Gastrocnemius medialis (tissue), 4 donors: ENCODE results near the gene IL36B. TPM values are rescaled to one million over a fixed set of nuclear protein-coding genes. Genes with fewer than 3 reads are reported as not detected.

Experiments used
- ATAC-seq, 2 donors: fragments of 150-250 bp; one replicate each; pipeline ENCODE4 v1.9.1; 2016
- DNase-seq, 2 donors: peaks; one replicate each; pipeline ENCODE4 v3.0.0-alpha.2; 2019
- H3K27ac ChIP-seq, 4 donors: fragments of 200-600 bp; sonication (generic); 1 replicate in 1 of 4; 2 replicates in 3 of 4; pipeline ENCODE4 v1.5.1; 2016 to 2018; ENCODE audit warnings: mild to moderate bottlenecking in 2 of 4, moderate library complexity in 1 of 4
- H3K27me3 ChIP-seq, 3 donors: fragments of 200-600 bp; sonication (generic) in 2 of 3; 1 replicate in 1 of 3; 2 replicates in 2 of 3; pipeline versions ENCODE4 v1.5.1 to v1.6.0; 2016 to 2019; ENCODE audit warnings: mild to moderate bottlenecking in 1 of 3, moderate library complexity in 1 of 3
- H3K36me3 ChIP-seq, 2 donors: fragments of 200-600 bp; sonication (generic) in 1 of 2; one replicate each; pipeline ENCODE4 v1.5.1; 2017 to 2018
- H3K4me1 ChIP-seq, 2 donors: fragments of 200-600 bp; sonication (generic) in 1 of 2; one replicate each; pipeline ENCODE4 v1.5.1; 2016 to 2017; ENCODE audit warnings: mild to moderate bottlenecking in 2 of 2
- H3K4me3 ChIP-seq, 4 donors: fragments of 200-600 bp; sonication (generic) in 3 of 4; 1 replicate in 1 of 4; 2 replicates in 3 of 4; pipeline ENCODE4 v1.5.1; 2016 to 2019; ENCODE audit warnings: mild to moderate bottlenecking in 2 of 4
- H3K9me3 ChIP-seq, 3 donors: fragments of 200-600 bp; sonication (generic) in 2 of 3; 1 replicate in 1 of 3; 2 replicates in 2 of 3; pipeline ENCODE4 v1.5.1; 2016 to 2019
- POLR2A ChIP-seq, 2 donors: fragments of 450-650 bp; IDR thresholded peaks; one replicate each; pipeline ENCODE4 v1.6.1; 2017; ENCODE audit warnings: antibody characterized with exemption in 2 of 2, mild to moderate bottlenecking in 2 of 2, moderate library complexity in 2 of 2
- in situ Hi-C, 4 donors: fragments of 200-750 bp; cut with MboI; loops; one replicate each; pipeline versions ENCODE4 v1.15.0 to v1.8.0; 2017; ENCODE audit warnings: low sequenced_read_pairs in 4 of 4
- intact Hi-C: fragments of 100-400 bp; cut with DNase I; formaldehyde crosslinking; loops from one replicate; pipeline ENCODE4 v1.15.1; 2023; ENCODE audit warnings: low total_unique reads
- total RNA-seq, 4 donors: library from RNA; depleted of rRNA; stranded (reverse); fragments of >200 nt; gene quantifications; one replicate each; pipeline versions ENCODE4 v1.1.0 to v1.2.3, GENCODE V29; 2016
- TF ChIP-seq, protein P1 (sequence below), 5 experiments: fragments of 450-650 bp in 3 of 5; fragments of 200-600 bp in 2 of 5; sonication (generic) in 2 of 5; IDR thresholded peaks in 4 of 5; conservative IDR thresholded peaks in 1 of 5; 1 replicate in 4 of 5; 2 replicates in 1 of 5; pipeline ENCODE4 v1.5.1; 2016 to 2019; ENCODE audit warnings: antibody characterized with exemption in 5 of 5, mild to moderate bottlenecking in 3 of 5, moderate library complexity in 3 of 5

The IL36B gene
- total RNA-seq, 4 donors from 2014 or later: not detected

DNA sequence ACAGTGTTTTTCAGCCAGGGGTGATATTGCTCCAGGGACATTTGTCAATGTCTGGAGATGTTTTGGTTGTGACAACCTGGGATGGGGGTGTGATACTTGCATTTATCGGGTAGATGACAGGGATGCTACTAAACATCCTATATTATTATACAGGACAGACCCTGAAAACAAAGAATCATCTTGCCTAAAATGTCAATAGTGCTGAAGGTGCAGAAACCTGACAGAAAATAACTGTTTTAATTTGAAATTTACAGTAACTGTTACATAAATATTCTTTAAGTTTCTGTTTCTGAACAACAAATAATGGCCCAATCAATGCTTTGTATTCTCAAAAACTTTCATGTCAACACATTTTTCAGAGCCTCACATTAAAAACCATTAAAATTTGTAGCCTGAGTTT, 45.4 kb downstream of the IL36B start:
- intact Hi-C loops: no loop called here
- Histone ChIP-seq H3K27me3 (no peaks in the 10 kb centered on the region), H3K4me3 (no peak overlapping the region), H3K9me3 (no peaks in the 10 kb centered on the region), H3K4me1 (no peaks in the 10 kb centered on the region), H3K27ac (no peak overlapping the region), H3K36me3 (no peaks in the 10 kb centered on the region)
- ATAC-seq: no peak
- TF ChIP-seq POLR2A (IDR thresholded peaks at IDR 0.05): no peak
- TF ChIP-seq, protein P1, sequence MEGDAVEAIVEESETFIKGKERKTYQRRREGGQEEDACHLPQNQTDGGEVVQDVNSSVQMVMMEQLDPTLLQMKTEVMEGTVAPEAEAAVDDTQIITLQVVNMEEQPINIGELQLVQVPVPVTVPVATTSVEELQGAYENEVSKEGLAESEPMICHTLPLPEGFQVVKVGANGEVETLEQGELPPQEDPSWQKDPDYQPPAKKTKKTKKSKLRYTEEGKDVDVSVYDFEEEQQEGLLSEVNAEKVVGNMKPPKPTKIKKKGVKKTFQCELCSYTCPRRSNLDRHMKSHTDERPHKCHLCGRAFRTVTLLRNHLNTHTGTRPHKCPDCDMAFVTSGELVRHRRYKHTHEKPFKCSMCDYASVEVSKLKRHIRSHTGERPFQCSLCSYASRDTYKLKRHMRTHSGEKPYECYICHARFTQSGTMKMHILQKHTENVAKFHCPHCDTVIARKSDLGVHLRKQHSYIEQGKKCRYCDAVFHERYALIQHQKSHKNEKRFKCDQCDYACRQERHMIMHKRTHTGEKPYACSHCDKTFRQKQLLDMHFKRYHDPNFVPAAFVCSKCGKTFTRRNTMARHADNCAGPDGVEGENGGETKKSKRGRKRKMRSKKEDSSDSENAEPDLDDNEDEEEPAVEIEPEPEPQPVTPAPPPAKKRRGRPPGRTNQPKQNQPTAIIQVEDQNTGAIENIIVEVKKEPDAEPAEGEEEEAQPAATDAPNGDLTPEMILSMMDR (IDR thresholded peaks at IDR 0.05 in 4 of 5, conservative IDR thresholded peaks at IDR 0.05 in 1 of 5): no peak
- in situ Hi-C loops: no loop called here
- no peak for DNase-seq

DNA sequence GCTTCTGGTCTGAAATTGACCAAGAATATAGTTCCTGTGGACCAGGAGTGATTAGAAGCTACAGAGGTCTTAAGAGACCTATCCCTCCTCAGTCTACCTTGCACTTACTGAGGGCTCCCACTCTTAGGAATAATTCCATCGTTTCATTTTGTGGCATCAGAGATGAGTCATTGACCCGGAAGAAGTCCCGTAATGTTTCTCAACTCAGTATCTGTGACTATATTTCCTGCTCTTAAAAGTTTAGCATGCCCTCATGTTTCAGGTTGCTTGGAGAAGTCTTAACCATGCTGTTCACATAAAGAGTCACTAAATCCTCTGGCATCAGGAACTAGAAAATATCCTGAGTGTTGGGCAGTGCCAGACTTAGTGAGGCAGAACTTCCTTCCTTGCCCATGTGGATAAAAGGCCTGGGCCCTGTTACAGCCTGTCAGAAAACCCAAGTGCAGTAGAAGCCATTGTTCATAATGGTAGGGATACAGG, 47.6 kb downstream of the IL36B start, which contains the start of gene IL36A:
Gene IL36A (plus strand): TSS at position 430 of the 480 bp plus-strand sequence. CDS start 413 bp downstream, outside the sequence.
- no peak within 1 kb of the TSS for H3K4me3 ChIP-seq
- H3K27me3 ChIP-seq: no peaks in the 10 kb centered on the region
- H3K36me3 ChIP-seq: no peaks in the 10 kb centered on the region
- no peak for ATAC-seq
- TF ChIP-seq, protein P1 (IDR thresholded peaks at IDR 0.05 in 4 of 5, conservative IDR thresholded peaks at IDR 0.05 in 1 of 5): no peak
- TF ChIP-seq POLR2A (IDR thresholded peaks at IDR 0.05): no peak
- in situ Hi-C loops: no loop called here
- H3K9me3 ChIP-seq: no peaks in the 10 kb centered on the region
- H3K4me1 ChIP-seq: no peaks in the 10 kb centered on the region
- intact Hi-C loops: no loop called here
- no peak for DNase-seq
- no peak within 1 kb of the TSS for H3K27ac ChIP-seq

DNA sequence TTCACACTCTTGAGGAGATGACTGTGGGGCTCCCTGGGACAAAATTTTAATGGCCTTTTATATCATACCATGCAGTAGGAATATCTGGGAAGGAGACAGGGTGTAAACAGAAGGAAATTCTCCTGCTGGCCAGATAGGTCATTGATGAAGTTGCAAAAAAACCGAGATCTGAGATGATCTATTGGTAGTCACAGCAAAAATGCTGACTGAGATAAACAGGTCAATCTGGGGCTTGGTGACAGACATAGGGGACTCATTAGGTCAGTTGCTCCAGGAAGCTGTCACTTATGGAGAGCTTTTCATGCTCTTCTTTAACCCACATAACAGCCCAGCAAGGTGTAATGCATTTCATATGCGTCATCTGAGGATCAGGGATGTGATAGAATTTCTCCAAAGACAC, 50.0 kb downstream of the IL36B start:
- in situ Hi-C loops: no loop called here
- H3K4me1 ChIP-seq: no peaks in the 10 kb centered on the region
- no peak overlapping the region for H3K4me3 ChIP-seq
- DNase-seq (no peak), ATAC-seq (no peak)
- intact Hi-C loops: no loop called here
- H3K36me3 ChIP-seq: no peaks in the 10 kb centered on the region
- no peaks in the 10 kb centered on the region for H3K27me3 ChIP-seq
- no peak overlapping the region for H3K27ac ChIP-seq
- no peaks in the 10 kb centered on the region for H3K9me3 ChIP-seq
- TF ChIP-seq, protein P1 (IDR thresholded peaks at IDR 0.05 in 4 of 5, conservative IDR thresholded peaks at IDR 0.05 in 1 of 5): no peak
- no peak for TF ChIP-seq POLR2A (IDR thresholded peaks at IDR 0.05)

DNA sequence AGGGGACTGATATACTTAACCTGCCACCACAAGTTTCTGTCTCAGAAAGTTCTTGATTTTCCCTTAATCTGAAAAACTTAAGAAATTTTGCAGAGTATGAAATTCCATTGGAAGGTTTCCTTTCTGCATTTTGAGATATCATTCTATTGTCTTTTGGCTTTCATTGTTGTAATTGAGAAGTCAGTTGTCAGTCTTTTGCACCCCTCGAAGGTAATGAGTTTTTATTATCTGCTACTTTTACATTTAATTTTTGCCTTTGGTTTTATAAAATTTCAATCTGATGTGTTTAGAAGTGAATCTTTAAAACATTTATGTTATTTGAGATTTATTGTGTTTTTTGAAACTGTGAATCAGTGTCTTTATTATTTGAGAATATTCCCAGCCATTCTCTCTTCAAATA, 52.2 kb downstream of the IL36B start:
- intact Hi-C loops (no loop called here), in situ Hi-C loops (no loop called here)
- DNase-seq (no peak), ATAC-seq (no peak)
- Histone ChIP-seq H3K36me3 (no peaks in the 10 kb centered on the region), H3K9me3 (no peaks in the 10 kb centered on the region), H3K27me3 (no peaks in the 10 kb centered on the region), H3K4me1 (no peaks in the 10 kb centered on the region), H3K27ac (no peak overlapping the region), H3K4me3 (no peak overlapping the region)
- TF ChIP-seq, protein P1 (IDR thresholded peaks at IDR 0.05 in 4 of 5, conservative IDR thresholded peaks at IDR 0.05 in 1 of 5): no peak
- TF ChIP-seq POLR2A (IDR thresholded peaks at IDR 0.05): no peak

DNA sequence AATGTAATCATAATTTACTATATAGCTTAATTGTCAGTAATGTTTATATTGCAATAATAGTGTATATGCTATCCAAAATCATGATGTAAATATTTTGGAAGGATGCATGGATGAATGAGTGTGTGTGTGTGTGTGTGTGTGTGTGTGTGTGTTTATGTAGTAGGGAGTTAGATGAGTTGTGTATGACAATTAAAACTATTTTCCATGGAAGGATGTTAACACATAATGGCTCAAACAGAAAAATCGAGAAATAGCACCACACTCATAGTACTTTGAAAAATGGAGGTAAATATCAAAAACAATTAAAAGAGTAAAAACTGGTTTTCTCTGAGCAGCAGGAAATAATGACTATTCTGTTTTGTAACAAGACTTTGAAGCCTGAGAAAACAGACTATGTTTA, 55.5 kb downstream of the IL36B start:
- ATAC-seq: no peak
- in situ Hi-C loops: no loop called here
- TF ChIP-seq, protein P1 (IDR thresholded peaks at IDR 0.05 in 4 of 5, conservative IDR thresholded peaks at IDR 0.05 in 1 of 5): no peak
- TF ChIP-seq POLR2A (IDR thresholded peaks at IDR 0.05): no peak

More for the DNA sequence above, 55.5 kb downstream of the IL36B start:
- H3K4me1 ChIP-seq: no peaks in the 10 kb centered on the region
- H3K27me3 ChIP-seq: no peaks in the 10 kb centered on the region
- H3K27ac ChIP-seq: no peak overlapping the region
- DNase-seq: no peak
- no peak overlapping the region for H3K4me3 ChIP-seq
- intact Hi-C loops: no loop called here
- H3K36me3 ChIP-seq: no peaks in the 10 kb centered on the region
- H3K9me3 ChIP-seq: peaks cover 0 to 6% (median 0%) of the 10 kb centered on the region in 3 donors
